DOHH2 (cell line): ENCODE results near the gene CMTM2.

Experiments
- H3F3A ChIP-seq: fragments of 200-600 bp; sonication (generic), shearing (Covaris generic); 2 replicates; pipeline ENCODE4 v1.6.0; 2016; ENCODE audit warnings: antibody characterized with exemption, mild to moderate bottlenecking; ENCODE audit not compliant: control insufficient read depth, insufficient read depth
- H3K27ac ChIP-seq: fragments of 200-600 bp; sonication (generic); 2 replicates; pipeline ENCODE4 v1.5.1; 2014; ENCODE audit warnings: low read depth, mild to moderate bottlenecking, low read length, moderate library complexity
- H3K27me3 ChIP-seq: fragments of 200-600 bp; sonication (generic); 2 replicates; pipeline ENCODE4 v1.6.1; 2014; ENCODE audit warnings: mild to moderate bottlenecking, low read length, mixed read lengths; ENCODE audit not compliant: control insufficient read depth
- H3K36me3 ChIP-seq: fragments of 200-600 bp; sonication (generic); 2 replicates; pipeline ENCODE4 v1.6.1; 2014; ENCODE audit warnings: mild to moderate bottlenecking, low read length, moderate library complexity, mixed read lengths; ENCODE audit not compliant: control insufficient read depth
- H3K4me1 ChIP-seq: fragments of 200-600 bp; sonication (generic); 2 replicates; pipeline ENCODE4 v1.6.1; 2014; ENCODE audit warnings: mild to moderate bottlenecking, low read length, mixed read lengths; ENCODE audit not compliant: control insufficient read depth
- H3K4me2 ChIP-seq: fragments of 200-600 bp; sonication (generic); 2 replicates; pipeline ENCODE4 v1.6.0; 2014; ENCODE audit warnings: mild to moderate bottlenecking, low read length, moderate library complexity
- H3K4me3 ChIP-seq: fragments of 200-600 bp; sonication (generic); 2 replicates; pipeline ENCODE4 v1.5.1; 2014; ENCODE audit warnings: mild to moderate bottlenecking, low read length, mixed read lengths
- H3K79me2 ChIP-seq: fragments of 200-600 bp; sonication (generic); 2 replicates; pipeline ENCODE4 v1.6.1; 2014; ENCODE audit warnings: mild to moderate bottlenecking, low read length, mixed read lengths; ENCODE audit not compliant: control insufficient read depth
- H3K9me2 ChIP-seq: fragments of 200-600 bp; sonication (generic); replicated peaks from 2 replicates; pipeline ENCODE4 v1.6.1; 2014; ENCODE audit warnings: mild to moderate bottlenecking, low read length, mixed read lengths; ENCODE audit not compliant: control insufficient read depth
- H3K9me3 ChIP-seq: fragments of 200-600 bp; sonication (generic); 2 replicates; pipeline ENCODE4 v1.6.1; 2014; ENCODE audit warnings: antibody characterized with exemption, low read length, mixed read lengths; ENCODE audit not compliant: control insufficient read depth, insufficient read depth
- H4K20me1 ChIP-seq: fragments of 200-600 bp; sonication (generic); 2 replicates; pipeline ENCODE4 v1.6.0; 2014; ENCODE audit warnings: low read depth, mild to moderate bottlenecking, antibody characterized with exemption, low read length, moderate library complexity; ENCODE audit not compliant: control insufficient read depth, insufficient read depth
- EZH2phosphoT487 ChIP-seq: fragments of 200-600 bp; sonication (generic); IDR thresholded peaks from 2 replicates; pipeline ENCODE4 v1.6.1; 2017; ENCODE audit warnings: borderline replicate concordance, mild to moderate bottlenecking, antibody characterized with exemption, low read length, moderate library complexity, mixed read lengths
- TF ChIP-seq, protein P1 (sequence below): fragments of 200-600 bp; sonication (generic); IDR thresholded peaks from one replicate; pipeline ENCODE4 v1.5.1; 2014; ENCODE audit warnings: antibody characterized with exemption, mild to moderate bottlenecking, low read depth, low read length; ENCODE audit not compliant: poor library complexity, severe bottlenecking

CMTM2 gene

DNA sequence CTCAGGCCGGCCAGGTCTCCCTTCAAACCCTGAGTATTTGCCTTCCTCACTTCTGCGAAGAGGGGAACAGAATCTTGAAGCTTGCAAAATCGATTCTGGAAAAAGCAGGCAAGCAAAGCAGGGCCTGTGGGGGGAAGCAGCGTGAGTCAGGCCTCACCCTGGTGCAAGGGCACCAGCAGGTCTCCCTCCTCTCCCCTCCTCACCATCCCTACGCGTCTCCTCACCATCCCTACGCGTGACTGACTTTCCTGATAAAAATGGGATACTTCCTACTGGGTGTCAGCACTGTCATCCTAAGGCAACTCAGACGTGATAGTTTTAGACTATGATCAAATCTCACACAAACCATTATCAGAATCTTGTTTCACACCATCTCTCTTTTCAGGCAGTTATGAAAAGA lies 37.3 kb downstream of the CMTM2 start:
- Histone ChIP-seq H3K36me3 (peaks cover 10% of the 10 kb centered on the region), H3K27me3 (no peaks in the 10 kb centered on the region), H3K9me2 (no peaks in the 10 kb centered on the region), H3K79me2 (no peaks in the 10 kb centered on the region), H3K4me2 (no peak overlapping the region), H3K4me1 (peaks cover 34% of the 10 kb centered on the region), H4K20me1 (no peaks in the 10 kb centered on the region; the same call in 1 of the 2 replicates), H3K27ac (no peak overlapping the region), H3F3A (no peaks in the 10 kb centered on the region), H3K9me3 (no peaks in the 10 kb centered on the region), H3K4me3 (no peak overlapping the region)
- TF ChIP-seq, protein P1, sequence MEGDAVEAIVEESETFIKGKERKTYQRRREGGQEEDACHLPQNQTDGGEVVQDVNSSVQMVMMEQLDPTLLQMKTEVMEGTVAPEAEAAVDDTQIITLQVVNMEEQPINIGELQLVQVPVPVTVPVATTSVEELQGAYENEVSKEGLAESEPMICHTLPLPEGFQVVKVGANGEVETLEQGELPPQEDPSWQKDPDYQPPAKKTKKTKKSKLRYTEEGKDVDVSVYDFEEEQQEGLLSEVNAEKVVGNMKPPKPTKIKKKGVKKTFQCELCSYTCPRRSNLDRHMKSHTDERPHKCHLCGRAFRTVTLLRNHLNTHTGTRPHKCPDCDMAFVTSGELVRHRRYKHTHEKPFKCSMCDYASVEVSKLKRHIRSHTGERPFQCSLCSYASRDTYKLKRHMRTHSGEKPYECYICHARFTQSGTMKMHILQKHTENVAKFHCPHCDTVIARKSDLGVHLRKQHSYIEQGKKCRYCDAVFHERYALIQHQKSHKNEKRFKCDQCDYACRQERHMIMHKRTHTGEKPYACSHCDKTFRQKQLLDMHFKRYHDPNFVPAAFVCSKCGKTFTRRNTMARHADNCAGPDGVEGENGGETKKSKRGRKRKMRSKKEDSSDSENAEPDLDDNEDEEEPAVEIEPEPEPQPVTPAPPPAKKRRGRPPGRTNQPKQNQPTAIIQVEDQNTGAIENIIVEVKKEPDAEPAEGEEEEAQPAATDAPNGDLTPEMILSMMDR, result no peak
- TF ChIP-seq EZH2phosphoT487, result no peak

DNA sequence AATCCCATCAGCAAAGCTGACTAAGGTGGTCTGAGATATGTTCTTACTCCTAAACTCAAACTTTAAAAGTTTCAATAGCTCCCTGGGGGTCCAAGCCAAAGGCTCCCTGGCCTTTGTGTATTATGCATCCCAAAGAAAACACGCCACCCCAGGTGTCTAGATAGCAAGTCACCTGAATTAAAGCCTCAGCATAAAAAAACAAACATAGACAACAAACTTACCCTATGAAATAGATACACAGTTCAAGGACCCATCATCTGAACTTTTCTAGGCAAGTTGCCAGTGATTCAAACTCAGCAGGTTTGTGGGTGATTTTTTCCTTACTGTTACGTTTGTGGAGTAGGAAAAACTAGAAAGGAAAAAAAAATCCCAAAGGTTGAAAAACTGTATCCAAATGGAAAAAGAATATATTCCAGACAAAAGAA lies 37.8 kb downstream of the CMTM2 start:
- Histone ChIP-seq H3K36me3 (peaks cover 10% of the 10 kb centered on the region), H3K27ac (no peak overlapping the region), H3K9me3 (no peaks in the 10 kb centered on the region), H3K4me2 (no peak overlapping the region), H4K20me1 (no peaks in the 10 kb centered on the region; the same call in 1 of the 2 replicates), H3K9me2 (no peaks in the 10 kb centered on the region), H3K4me3 (no peak overlapping the region), H3K79me2 (no peaks in the 10 kb centered on the region), H3K27me3 (no peaks in the 10 kb centered on the region), H3K4me1 (peaks cover 34% of the 10 kb centered on the region), H3F3A (no peaks in the 10 kb centered on the region)
- TF ChIP-seq, protein P1, result no peak
- no peak for TF ChIP-seq EZH2phosphoT487

GRCh38 chr16:66617728-66618127 lies 38.5 kb downstream of the CMTM2 start:
- TF ChIP-seq, protein P1, result no peak
- no peak for TF ChIP-seq EZH2phosphoT487
- Histone ChIP-seq H3K9me2 (no peaks in the 10 kb centered on the region), H3K4me1 (peaks cover 34% of the 10 kb centered on the region), H3K4me3 (no peak overlapping the region), H4K20me1 (no peaks in the 10 kb centered on the region; the same call in 1 of the 2 replicates), H3K9me3 (no peaks in the 10 kb centered on the region), H3K36me3 (peaks cover 6% of the 10 kb centered on the region), H3F3A (no peaks in the 10 kb centered on the region), H3K27me3 (no peaks in the 10 kb centered on the region), H3K4me2 (no peak overlapping the region), H3K79me2 (no peaks in the 10 kb centered on the region), H3K27ac (no peak overlapping the region)
